Astrocyte (in vitro differentiated cells and primary cell): Measurements from ENCODE around the gene FREM3. TPM values are rescaled to one million over a fixed set of nuclear protein-coding genes. Genes with fewer than 3 reads are reported as not detected.
"Not testable (repeated sequence)": the region's sequence is repeated elsewhere in the genome, so short reads cannot be mapped to it uniquely, and the experiment has no call there.

Experiments
- DNase-seq: peaks from one replicate; pipeline ENCODE4 v3.0.0-alpha.2; 2010; ENCODE audit warnings: low read depth
- FAIRE-seq: peaks from 2 replicates; lab custom pipeline; 2011; peaks lifted over from hg19 to GRCh38; lab: Jason Lieb, UNC
- H2AFZ ChIP-seq: 2 replicates; pipeline ENCODE4 v1.6.0; 2012; ENCODE audit warnings: low read depth, low read length, inconsistent platforms
- H3K27ac ChIP-seq: 2 replicates; pipeline ENCODE4 v1.5.1; 2011; ENCODE audit warnings: low read depth, low read length, inconsistent platforms
- H3K27me3 ChIP-seq: 2 replicates; pipeline ENCODE4 v1.6.0; 2011; ENCODE audit warnings: low read length, inconsistent platforms; ENCODE audit not compliant: insufficient read depth
- H3K36me3 ChIP-seq: 2 replicates; pipeline ENCODE4 v1.5.1; 2011; ENCODE audit warnings: low read length, inconsistent platforms; ENCODE audit not compliant: insufficient read depth
- H3K4me1 ChIP-seq: 2 replicates; pipeline ENCODE4 v1.5.1; 2011; ENCODE audit warnings: low read length, inconsistent platforms; ENCODE audit not compliant: insufficient read depth
- H3K4me2 ChIP-seq: 2 replicates; pipeline ENCODE4 v1.6.0; 2012; ENCODE audit warnings: low read length, inconsistent platforms
- H3K4me3 ChIP-seq: 2 replicates; pipeline ENCODE4 v1.5.1; 2011; ENCODE audit warnings: low read depth, mild to moderate bottlenecking, low read length, inconsistent platforms; ENCODE audit not compliant: insufficient read depth
- H3K79me2 ChIP-seq: 2 replicates; pipeline ENCODE4 v1.6.0; 2012; ENCODE audit warnings: mild to moderate bottlenecking, low read length, inconsistent platforms; ENCODE audit not compliant: insufficient read depth
- H3K9ac ChIP-seq: 2 replicates; pipeline ENCODE4 v1.6.0; 2012; ENCODE audit warnings: mild to moderate bottlenecking, low read length, inconsistent platforms
- H3K9me3 ChIP-seq: 2 replicates; pipeline ENCODE4 v1.5.1; 2012; ENCODE audit warnings: low read depth, mild to moderate bottlenecking, low read length, inconsistent platforms; ENCODE audit not compliant: insufficient read depth
- H4K20me1 ChIP-seq: 2 replicates; pipeline ENCODE4 v1.6.0; 2012; ENCODE audit warnings: low read length, inconsistent platforms; ENCODE audit not compliant: insufficient read depth
- H3K27ac Mint-ChIP-seq: one replicate; pipeline ENCODE4 v1.8.0; 2021; ENCODE audit warnings: mild to moderate bottlenecking, mixed read lengths; ENCODE audit not compliant: unreplicated experiment
- H3K27me3 Mint-ChIP-seq: one replicate; pipeline ENCODE4 v1.8.0; 2021; ENCODE audit warnings: low read depth, mixed read lengths; ENCODE audit not compliant: unreplicated experiment
- H3K36me3 Mint-ChIP-seq: one replicate; pipeline ENCODE4 v1.8.0; 2021; ENCODE audit warnings: low read depth, mixed read lengths; ENCODE audit not compliant: unreplicated experiment
- H3K4me1 Mint-ChIP-seq: one replicate; pipeline ENCODE4 v1.8.0; 2021; ENCODE audit warnings: low read depth, mixed read lengths; ENCODE audit not compliant: unreplicated experiment
- H3K4me3 Mint-ChIP-seq: one replicate; pipeline ENCODE4 v1.8.0; 2021; ENCODE audit warnings: mild to moderate bottlenecking, moderate library complexity, mixed read lengths; ENCODE audit not compliant: unreplicated experiment
- H3K9me3 Mint-ChIP-seq: one replicate; pipeline ENCODE4 v1.8.0; 2021; ENCODE audit warnings: mild to moderate bottlenecking, mixed read lengths; ENCODE audit not compliant: unreplicated experiment
- CTCF ChIP-seq: IDR thresholded peaks from 2 replicates; pipeline ENCODE4 v1.5.1; 2011; ENCODE audit warnings: low read depth, mild to moderate bottlenecking, inconsistent platforms, low read length, moderate library complexity; ENCODE audit not compliant: insufficient read depth
- EZH2 ChIP-seq: IDR thresholded peaks from 2 replicates; pipeline ENCODE4 v1.6.1; 2012; ENCODE audit warnings: mild to moderate bottlenecking, low read length, inconsistent platforms; ENCODE audit not compliant: insufficient read depth
- total RNA-seq: library from RNA; stranded (reverse); gene quantifications from 2 replicates; pipeline ENCODE4 v1.2.1, GENCODE V29; 2021

FREM3 gene
- total RNA-seq, 1 donor from 2014 or later: not detected

GRCh38 chr4:143742834-143743233 lies 42.4 kb upstream of the FREM3 start:
- Mint-ChIP-seq H3K4me3 (no peak overlapping the region), H3K4me1 (no peaks in the 10 kb centered on the region), H3K27me3 (no peaks in the 10 kb centered on the region), H3K27ac (no peak overlapping the region), H3K36me3 (no peaks in the 10 kb centered on the region), H3K9me3 (no peaks in the 10 kb centered on the region)
- Histone ChIP-seq H4K20me1 (no peaks in the 10 kb centered on the region), H3K36me3 (no peaks in the 10 kb centered on the region), H3K9me3 (no peaks in the 10 kb centered on the region), H3K79me2 (no peaks in the 10 kb centered on the region), H3K27ac (no peak overlapping the region), H3K27me3 (no peaks in the 10 kb centered on the region), H3K4me1 (no peaks in the 10 kb centered on the region), H2AFZ (no peak overlapping the region), H3K4me2 (no peak overlapping the region), H3K4me3 (no peak overlapping the region), H3K9ac (no peak overlapping the region)
- FAIRE-seq (no peak), DNase-seq (no peak)
- TF ChIP-seq EZH2: no peak
- no peak for TF ChIP-seq CTCF

- Mint-ChIP-seq H3K9me3 (no peaks in the 10 kb centered on the region), H3K4me3 (no peak overlapping the region), H3K36me3 (no peaks in the 10 kb centered on the region), H3K27me3 (no peaks in the 10 kb centered on the region), H3K27ac (no peak overlapping the region), H3K4me1 (no peaks in the 10 kb centered on the region)
- Histone ChIP-seq H3K4me1 (no peaks in the 10 kb centered on the region), H3K9ac (no peak overlapping the region), H4K20me1 (no peaks in the 10 kb centered on the region), H3K79me2 (no peaks in the 10 kb centered on the region), H3K36me3 (no peaks in the 10 kb centered on the region), H3K27me3 (no peaks in the 10 kb centered on the region), H3K4me2 (no peak overlapping the region), H3K9me3 (no peaks in the 10 kb centered on the region), H2AFZ (no peak overlapping the region), H3K4me3 (no peak overlapping the region), H3K27ac (no peak overlapping the region)
- no peak for DNase-seq
- FAIRE-seq: no peak
- TF ChIP-seq CTCF (no peak), EZH2 (no peak)
Measured at GRCh38 chr4:143736861-143737260, 36.4 kb upstream of the FREM3 start.

GRCh38 chr4:143736061-143736460 lies 35.6 kb upstream of the FREM3 start:
- H3K27ac Mint-ChIP-seq, FAIRE-seq, H3K9ac ChIP-seq, H3K36me3 ChIP-seq, H3K27ac ChIP-seq, H3K4me2 ChIP-seq, H3K4me3 ChIP-seq, H4K20me1 ChIP-seq, H3K9me3 ChIP-seq, H3K27me3 ChIP-seq, H3K4me3 Mint-ChIP-seq, H3K36me3 Mint-ChIP-seq, H3K4me1 Mint-ChIP-seq, H2AFZ ChIP-seq, H3K9me3 Mint-ChIP-seq, H3K4me1 ChIP-seq, H3K79me2 ChIP-seq, H3K27me3 Mint-ChIP-seq, DNase-seq: not testable (repeated sequence)
